A549 treated with GW870086 at 1 μM for 4 hours (cell line): ENCODE measurements around the gene RPL18A. TPM values are rescaled to one million over a fixed set of nuclear protein-coding genes. Genes with fewer than 3 reads are reported as not detected.

Experiments used
- total RNA-seq: library from RNA; stranded (reverse); fragments of 200-300 nt; extraction: Qiagen RNA extraction; gene quantifications from 5 replicates; pipeline ENCODE4 v1.2.3, GENCODE V29; 2022; ENCODE audit warnings: low read depth

Gene RPL18A
- total RNA-seq = 2,054 to 2,326 TPM (median 2,190 TPM) in 5 replicates

GRCh38 chr19:17859533-17860330 is at the start of gene RPL18A:
RPL18A (plus strand) TSS chr19:17859910; CDS start chr19:17859957, 47 bp downstream.

GRCh38 chr19:17821190-17821589 is 38.5 kb upstream of the RPL18A start, which contains the start of gene INSL3:
INSL3 (minus strand) TSS chr19:17821519; CDS start chr19:17821506, 13 bp downstream.

DNA sequence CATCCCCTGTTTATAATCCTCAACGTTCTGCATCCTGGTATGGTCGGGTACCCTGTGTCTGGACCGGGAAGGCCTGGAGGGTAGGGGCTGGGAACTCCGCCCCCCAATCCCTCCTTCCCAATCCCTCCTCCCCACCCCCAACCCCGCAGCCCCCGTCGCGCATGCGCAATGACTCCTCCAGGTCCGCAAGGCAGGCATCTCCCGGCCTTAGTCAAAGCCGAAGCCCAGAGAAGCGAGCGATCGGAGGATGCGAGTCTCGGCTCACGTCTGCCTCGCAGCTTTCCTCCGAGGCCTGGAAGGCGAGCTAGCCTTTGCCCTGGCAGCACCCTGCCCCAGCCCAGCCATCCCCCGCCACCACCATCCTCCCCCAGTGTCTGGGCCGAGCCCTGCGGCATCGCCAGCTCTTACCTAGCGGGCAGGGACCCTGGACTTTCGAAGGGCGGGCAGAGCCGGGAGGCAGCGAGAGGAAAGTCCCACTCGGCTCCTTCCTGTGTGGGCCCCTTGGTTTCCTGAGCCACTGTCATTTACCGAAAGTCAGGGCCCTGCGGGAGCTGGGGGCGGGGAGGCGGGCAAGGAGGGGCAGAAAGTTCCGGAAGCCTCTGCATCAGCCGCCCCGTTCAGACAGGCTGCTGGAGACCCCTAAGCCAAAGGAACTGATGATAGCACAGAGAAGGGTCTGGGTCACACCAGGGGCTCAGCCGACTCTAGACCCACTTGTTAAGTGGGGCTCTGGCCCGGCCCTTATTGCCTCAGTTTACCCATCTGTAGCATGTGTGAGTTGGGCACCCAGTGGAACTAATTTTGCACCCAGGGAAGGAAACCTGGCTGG is 12.0 kb upstream of the RPL18A start, which contains the start of gene JAK3:
Gene JAK3 (minus strand): TSS at position 445 of the 829 bp plus-strand sequence. CDS start 3,565 bp downstream, outside the sequence.

DNA sequence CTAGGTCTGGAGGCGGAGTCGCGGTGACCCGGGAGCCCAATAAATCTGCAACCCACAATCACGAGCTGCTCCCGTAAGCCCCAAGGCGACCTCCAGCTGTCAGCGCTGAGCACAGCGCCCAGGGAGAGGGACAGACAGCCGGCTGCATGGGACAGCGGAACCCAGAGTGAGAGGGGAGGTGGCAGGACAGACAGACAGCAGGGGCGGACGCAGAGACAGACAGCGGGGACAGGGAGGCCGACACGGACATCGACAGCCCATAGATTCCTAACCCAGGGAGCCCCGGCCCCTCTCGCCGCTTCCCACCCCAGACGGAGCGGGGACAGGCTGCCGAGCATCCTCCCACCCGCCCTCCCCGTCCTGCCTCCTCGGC is 12.2 kb downstream of the RPL18A start, which contains the start of gene SLC5A5:
Gene SLC5A5 (plus strand): TSS at position 68 of the 373 bp plus-strand sequence. CDS start 375 bp downstream, outside the sequence.

Other genes with a start within 250 kb of the RPL18A start
- 1.4 to 1.9 TPM (median 1.7 TPM) in 5 replicates for gene UNC13A, start 171.6 kb upstream of the RPL18A start, total RNA-seq
- gene MAP1S, start 140.4 kb upstream of the RPL18A start, total RNA-seq = 29.5 to 36.8 TPM (median 31.1 TPM) in 5 replicates
- gene FCHO1, start 108.4 kb upstream of the RPL18A start, total RNA-seq = 18.0 to 19.7 TPM (median 19.0 TPM) in 5 replicates
- gene B3GNT3, start 64.8 kb upstream of the RPL18A start, total RNA-seq = 4.8 to 6.2 TPM (median 6.1 TPM) in 5 replicates
- 0.21 to 0.79 TPM (median 0.50 TPM) in 5 replicates for gene INSL3, start 38.4 kb upstream of the RPL18A start, total RNA-seq
- 0.18 to 0.34 TPM (median 0.22 TPM) in 5 replicates for gene JAK3, start 11.9 kb upstream of the RPL18A start, total RNA-seq
- gene SLC5A5, start 12.0 kb downstream of the RPL18A start, total RNA-seq = 0.11 to 0.35 TPM (median 0.15 TPM) in 5 replicates
- gene CCDC124, start 73.1 kb downstream of the RPL18A start, total RNA-seq = 95.2 to 120 TPM (median 107 TPM) in 5 replicates
- 0.51 to 1.0 TPM (median 0.71 TPM) in 5 replicates for gene KCNN1, start 107.2 kb downstream of the RPL18A start, total RNA-seq
- gene ARRDC2, start 148.3 kb downstream of the RPL18A start, total RNA-seq = 30.2 to 40.9 TPM (median 37.0 TPM) in 5 replicates
- not detected in 5 replicates for gene IL12RB1, start 227.0 kb downstream of the RPL18A start, total RNA-seq
- 1.6 to 2.0 TPM (median 1.9 TPM) in 5 replicates for gene MAST3, start 237.9 kb downstream of the RPL18A start, total RNA-seq